Left lung (tissue), 10 donors: ENCODE results near the gene ZFC3H1. TPM values are rescaled to one million over a fixed set of nuclear protein-coding genes. Genes with fewer than 3 reads are reported as not detected.

ENCODE experiments used
- ATAC-seq: fragments of 200-7000 bp; cut with Tn5 transposase; one replicate; pipeline ENCODE4 v1.9.1; 2020; ENCODE audit warnings: moderate library complexity
- DNase-seq, 4 donors: peaks; one replicate each; pipeline ENCODE4 v3.0.0-alpha.2; 2013 to 2020
- H3K27ac ChIP-seq, 2 donors: fragments of 200-600 bp; sonication (generic) in 1 of 2; one replicate each; pipeline versions ENCODE4 v1.5.0 to v1.8.0; 2020 to 2021
- H3K27me3 ChIP-seq, 2 donors: fragments of 200-600 bp; sonication (generic) in 1 of 2; one replicate each; pipeline versions ENCODE4 v1.5.0 to v1.8.0; 2020 to 2021
- H3K36me3 ChIP-seq, 2 donors: fragments of 200-600 bp; sonication (generic) in 1 of 2; one replicate each; pipeline versions ENCODE4 v1.5.0 to v1.8.0; 2020 to 2021
- H3K4me1 ChIP-seq, 2 donors: fragments of 200-600 bp; one replicate each; pipeline ENCODE4 v1.8.0; 2021
- H3K4me3 ChIP-seq, 2 donors: fragments of 200-600 bp; sonication (generic) in 1 of 2; one replicate each; pipeline versions ENCODE4 v1.5.0 to v1.8.0; 2020 to 2021; ENCODE audit warnings: mild to moderate bottlenecking in 1 of 2
- H3K9me3 ChIP-seq, 2 donors: fragments of 200-600 bp; sonication (generic) in 1 of 2; one replicate each; pipeline versions ENCODE4 v1.5.0 to v1.8.0; 2020 to 2021
- intact Hi-C, 2 donors: fragments of 100-400 bp; cut with DNase I; formaldehyde crosslinking; loops; one replicate each; pipeline versions ENCODE4 v1.11.2 to v1.14.2; 2022
- polyA plus RNA-seq, 6 donors: library from polyadenylated mRNA; unstranded; fragments of 120-200 nt; gene quantifications; one replicate each; pipeline ENCODE4 v1.2.1, GENCODE V29; 2013; ENCODE audit not compliant: insufficient read length in 6 of 6
- total RNA-seq, 2 donors: library from RNA; stranded (reverse); fragmentation: NEBNext Ultra II Directional; extraction: Animal tissue kit (Norgen Biotek cat#: 25700); gene quantifications; one replicate each; pipeline ENCODE4 v1.2.1, GENCODE V29; 2021
- TF ChIP-seq, protein P1 (sequence below), 2 donors: fragments of 200-600 bp; sonication (generic) in 1 of 2; IDR thresholded peaks; one replicate each; pipeline versions ENCODE4 v1.5.0 to v1.8.0; 2021; ENCODE audit warnings: antibody characterized with exemption in 2 of 2
- donor health status: DM: no; HTN: yes; CAD: no.
- donor health status: DM: no; HTN: no; CAD: no.

ZFC3H1 gene
- total and polyA plus RNA-seq, 8 donors: 40.7 to 95.6 (median 71.0) TPM

GRCh38 chr12:71607494-71608330 is 55.9 kb downstream of the ZFC3H1 start:
- ATAC-seq: no peak
- H3K4me3 ChIP-seq: no peak overlapping the region
- TF ChIP-seq, protein P1, sequence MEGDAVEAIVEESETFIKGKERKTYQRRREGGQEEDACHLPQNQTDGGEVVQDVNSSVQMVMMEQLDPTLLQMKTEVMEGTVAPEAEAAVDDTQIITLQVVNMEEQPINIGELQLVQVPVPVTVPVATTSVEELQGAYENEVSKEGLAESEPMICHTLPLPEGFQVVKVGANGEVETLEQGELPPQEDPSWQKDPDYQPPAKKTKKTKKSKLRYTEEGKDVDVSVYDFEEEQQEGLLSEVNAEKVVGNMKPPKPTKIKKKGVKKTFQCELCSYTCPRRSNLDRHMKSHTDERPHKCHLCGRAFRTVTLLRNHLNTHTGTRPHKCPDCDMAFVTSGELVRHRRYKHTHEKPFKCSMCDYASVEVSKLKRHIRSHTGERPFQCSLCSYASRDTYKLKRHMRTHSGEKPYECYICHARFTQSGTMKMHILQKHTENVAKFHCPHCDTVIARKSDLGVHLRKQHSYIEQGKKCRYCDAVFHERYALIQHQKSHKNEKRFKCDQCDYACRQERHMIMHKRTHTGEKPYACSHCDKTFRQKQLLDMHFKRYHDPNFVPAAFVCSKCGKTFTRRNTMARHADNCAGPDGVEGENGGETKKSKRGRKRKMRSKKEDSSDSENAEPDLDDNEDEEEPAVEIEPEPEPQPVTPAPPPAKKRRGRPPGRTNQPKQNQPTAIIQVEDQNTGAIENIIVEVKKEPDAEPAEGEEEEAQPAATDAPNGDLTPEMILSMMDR (IDR thresholded peaks at IDR 0.05): no peak
- no peak for DNase-seq
- no peaks in the 10 kb centered on the region for H3K9me3 ChIP-seq
- intact Hi-C loops: no loop called here
- peaks cover 0 to 72% of the 10 kb centered on the region in 2 donors for H3K36me3 ChIP-seq
- no peaks in the 10 kb centered on the region for H3K4me1 ChIP-seq
- no peak overlapping the region for H3K27ac ChIP-seq
- no peaks in the 10 kb centered on the region for H3K27me3 ChIP-seq

- DNase-seq (no peak), ATAC-seq (no peak)
- TF ChIP-seq, protein P1 (IDR thresholded peaks at IDR 0.05): no peak
- Histone ChIP-seq H3K36me3 (peaks cover 0 to 46% of the 10 kb centered on the region in 2 donors), H3K27me3 (no peaks in the 10 kb centered on the region), H3K4me1 (no peaks in the 10 kb centered on the region), H3K4me3 (no peak overlapping the region), H3K9me3 (no peaks in the 10 kb centered on the region), H3K27ac (no peak overlapping the region)
- intact Hi-C loops: no loop called here
Measured at GRCh38 chr12:71605039-71605438, 58.6 kb downstream of the ZFC3H1 start.

DNA sequence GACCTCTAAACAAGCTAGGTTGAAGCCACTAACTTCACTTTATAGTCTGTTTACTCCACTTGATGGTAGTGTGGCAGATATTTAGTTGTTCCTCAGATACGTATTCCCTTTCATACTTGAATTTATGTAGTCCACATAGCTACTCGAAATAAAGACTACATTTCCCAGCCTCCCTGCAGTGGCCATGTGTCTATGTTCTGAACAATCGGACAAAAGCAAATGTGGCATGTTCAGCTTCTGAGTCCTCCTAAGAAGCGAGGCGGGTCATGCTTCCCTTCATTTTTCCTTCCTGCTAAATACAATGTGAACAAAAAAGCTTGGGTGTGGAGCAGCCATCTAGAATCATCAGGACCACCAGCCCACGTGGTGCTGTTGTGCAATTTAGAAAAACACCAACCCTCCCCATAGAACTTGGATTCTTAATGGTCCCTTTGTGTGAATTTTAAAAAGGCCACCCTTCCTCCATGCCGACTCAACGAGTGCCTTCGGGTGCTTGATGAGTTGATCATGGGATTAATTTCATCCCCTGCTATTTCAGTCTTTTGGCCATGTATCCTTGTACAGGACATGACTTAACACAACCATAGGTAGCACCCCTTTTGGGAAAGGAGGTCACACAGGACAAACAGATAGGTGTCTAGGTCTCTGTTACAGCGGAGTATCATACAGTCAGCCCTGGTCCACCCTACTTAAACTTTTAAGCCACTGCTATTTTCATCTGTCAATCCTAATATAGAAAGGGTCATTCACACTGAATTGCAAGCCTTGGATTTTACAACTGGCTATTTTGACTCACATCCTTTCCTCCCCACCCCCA is 60.7 kb downstream of the ZFC3H1 start:
- TF ChIP-seq, protein P1 (IDR thresholded peaks at IDR 0.05): no peak
- peaks cover 0 to 25% of the 10 kb centered on the region in 2 donors for H3K36me3 ChIP-seq
- DNase-seq (no peak), ATAC-seq (no peak)
- H3K4me1 ChIP-seq: no peaks in the 10 kb centered on the region
- intact Hi-C loops: no loop called here
- no peak overlapping the region for H3K4me3 ChIP-seq
- no peak overlapping the region for H3K27ac ChIP-seq
- H3K9me3 ChIP-seq: peaks cover 0 to 4% of the 10 kb centered on the region in 2 donors
- no peaks in the 10 kb centered on the region for H3K27me3 ChIP-seq

GRCh38 chr12:71601546-71601945 is 62.1 kb downstream of the ZFC3H1 start:
- Histone ChIP-seq H3K27ac (no peak overlapping the region), H3K9me3 (peaks cover 0 to 4% of the 10 kb centered on the region in 2 donors), H3K4me1 (no peaks in the 10 kb centered on the region), H3K4me3 (no peak overlapping the region), H3K27me3 (no peaks in the 10 kb centered on the region), H3K36me3 (peaks cover 0 to 11% of the 10 kb centered on the region in 2 donors)
- ATAC-seq (no peak), DNase-seq (no peak)
- TF ChIP-seq, protein P1 (IDR thresholded peaks at IDR 0.05): no peak
- intact Hi-C loops: no loop called here

- Histone ChIP-seq H3K36me3 (no peaks in the 10 kb centered on the region), H3K9me3 (peaks cover 0 to 4% of the 10 kb centered on the region in 2 donors), H3K4me3 (no peak overlapping the region), H3K4me1 (no peaks in the 10 kb centered on the region), H3K27ac (no peak overlapping the region), H3K27me3 (peaks cover 4 to 7% of the 10 kb centered on the region in 2 donors)
- intact Hi-C loops: no loop called here
- no peak for ATAC-seq
- DNase-seq: no peak
- TF ChIP-seq, protein P1 (IDR thresholded peaks at IDR 0.05): no peak
Measured at GRCh38 chr12:71599210-71599609, 64.4 kb downstream of the ZFC3H1 start.
